Measurements from ENCODE around the gene TLNRD1.

The TLNRD1 gene

DNA sequence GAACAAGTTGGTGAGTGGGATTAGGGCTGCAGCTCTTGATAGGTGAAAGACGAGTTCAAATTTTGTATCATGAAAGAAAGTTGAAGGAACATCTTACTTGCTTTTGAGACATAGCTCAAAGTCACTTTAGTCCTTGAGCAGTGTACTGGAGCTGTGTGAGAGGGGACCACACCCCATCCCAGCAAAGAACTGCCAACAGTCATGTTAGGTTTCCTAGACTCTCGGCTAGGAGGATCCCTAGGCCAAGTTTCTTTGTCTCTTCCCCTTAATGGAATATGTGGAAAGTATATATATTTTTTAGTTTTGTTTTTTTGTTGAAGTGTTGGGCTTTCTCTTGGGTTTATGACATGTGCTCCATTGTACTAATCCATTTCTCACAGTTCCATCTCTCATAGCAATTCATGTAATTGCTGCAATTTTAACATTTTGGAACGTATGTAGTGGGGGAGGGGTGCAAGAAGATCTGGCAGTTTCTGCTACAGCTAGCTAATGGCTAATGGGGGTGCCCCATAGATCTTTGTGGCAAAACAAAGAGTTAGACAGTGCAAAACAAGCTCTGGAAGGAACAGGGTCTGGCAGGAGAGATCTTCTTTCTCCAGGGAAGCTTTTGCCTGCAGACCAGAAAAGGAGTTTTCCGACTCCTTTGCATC is 25.1 kb downstream of the TLNRD1 start:
- DNase-seq (ENCODE audit: low read depth in 2 of 3, low spot score in 2 of 3), result no peak

DNA sequence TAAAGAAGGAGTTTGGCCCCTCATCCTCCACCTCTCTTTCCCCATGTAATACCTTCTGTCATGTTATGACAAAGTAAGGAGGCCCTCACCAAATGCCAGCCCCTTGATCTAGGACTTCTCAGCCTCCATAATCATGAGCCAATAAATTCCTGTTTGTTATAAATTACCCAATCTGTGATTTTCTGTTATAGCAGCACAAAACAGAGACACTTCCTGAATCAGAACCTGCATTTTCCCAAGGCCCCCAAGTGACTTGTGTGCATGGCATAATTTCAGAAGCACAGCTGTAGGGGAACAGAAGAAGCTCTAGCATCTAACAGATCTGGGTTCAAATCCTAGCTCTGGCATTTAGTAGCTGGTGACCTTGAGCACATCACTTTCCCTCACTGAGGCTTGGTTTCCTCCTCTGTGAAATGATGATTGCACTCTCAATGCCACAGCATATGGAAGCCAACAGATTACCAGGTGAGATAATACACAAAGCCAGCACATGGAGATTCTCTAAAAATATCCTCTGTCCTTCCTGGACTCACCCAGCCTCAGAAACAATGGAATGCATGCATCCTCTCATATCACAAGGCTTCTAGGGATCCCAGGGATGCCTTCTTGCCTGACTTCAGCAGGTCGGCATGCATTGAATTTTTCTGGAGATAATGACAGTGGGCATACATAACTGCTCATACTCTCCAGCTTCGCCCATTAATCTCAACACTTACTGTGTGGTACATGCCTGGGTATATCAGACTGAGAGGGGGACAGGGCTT is 26.3 kb downstream of the TLNRD1 start:
- DNase-seq (ENCODE audit: low read depth in 2 of 3, low spot score in 2 of 3), result no peak

DNA sequence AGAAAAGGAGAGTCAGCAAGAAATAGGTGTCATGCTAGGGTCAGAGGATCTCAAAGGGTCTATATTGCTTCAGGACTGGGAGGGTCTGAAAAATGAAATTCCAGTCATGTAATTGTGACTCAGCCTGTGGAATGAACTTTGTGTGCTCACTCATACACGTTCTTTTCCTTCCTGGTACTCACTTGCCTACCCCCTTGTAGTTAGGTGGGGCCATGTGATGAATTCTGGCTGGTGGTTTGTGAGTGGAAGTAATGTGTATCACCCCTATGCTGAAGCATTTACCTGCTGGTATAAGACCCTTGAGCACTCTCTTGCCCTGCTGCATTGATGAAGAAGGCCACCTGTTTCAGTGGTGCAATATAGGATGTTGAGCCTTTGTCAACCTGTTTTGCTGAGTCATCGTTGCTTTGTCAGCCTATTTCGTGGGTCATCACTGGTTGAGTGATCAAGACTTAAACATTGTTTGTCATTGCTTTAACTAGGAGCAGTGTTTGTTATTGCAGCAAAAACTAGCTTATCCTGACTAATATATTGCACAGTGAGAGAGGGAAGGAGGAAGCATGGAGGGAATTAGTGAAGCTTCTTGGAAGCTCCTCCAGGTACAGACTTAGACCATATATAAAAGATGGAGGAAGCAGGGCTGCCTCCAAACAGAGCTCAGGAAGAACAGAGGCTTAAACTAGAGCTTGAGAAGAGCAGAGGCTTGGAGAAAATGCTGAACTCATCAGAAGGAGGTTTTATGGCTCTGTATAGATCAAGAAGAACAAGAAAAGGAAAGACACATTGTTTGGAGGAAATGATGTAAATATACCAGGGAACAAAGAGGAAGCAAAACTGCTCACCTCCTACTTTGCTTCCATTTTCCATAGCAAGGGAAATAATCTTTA is 28.9 kb downstream of the TLNRD1 start:
- DNase-seq (ENCODE audit: low read depth in 2 of 3, low spot score in 2 of 3), result no peak

DNA sequence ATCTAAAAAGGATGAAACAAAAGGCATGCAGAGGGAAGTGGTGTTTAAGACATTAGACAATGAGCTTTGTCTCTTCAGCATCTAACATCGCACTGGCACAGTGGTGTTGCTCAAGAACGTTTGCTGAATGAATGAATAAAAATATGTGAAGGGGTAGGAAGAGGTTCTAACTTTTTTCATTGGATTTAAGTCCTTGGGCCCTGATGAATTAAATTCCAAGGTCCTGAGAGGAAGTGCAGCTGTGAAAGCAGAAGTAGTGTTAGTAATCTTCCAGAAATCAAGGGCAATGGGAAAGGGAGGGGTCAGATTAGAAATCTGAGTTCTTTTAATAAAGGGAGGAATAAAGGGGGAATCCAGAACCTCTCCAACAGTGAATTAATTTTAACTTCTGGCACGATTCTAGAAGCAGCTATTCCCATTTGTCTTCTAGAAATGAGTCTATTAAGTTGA is 29.6 kb downstream of the TLNRD1 start:
- DNase-seq (ENCODE audit: low read depth in 2 of 3, low spot score in 2 of 3), result no peak

DNA sequence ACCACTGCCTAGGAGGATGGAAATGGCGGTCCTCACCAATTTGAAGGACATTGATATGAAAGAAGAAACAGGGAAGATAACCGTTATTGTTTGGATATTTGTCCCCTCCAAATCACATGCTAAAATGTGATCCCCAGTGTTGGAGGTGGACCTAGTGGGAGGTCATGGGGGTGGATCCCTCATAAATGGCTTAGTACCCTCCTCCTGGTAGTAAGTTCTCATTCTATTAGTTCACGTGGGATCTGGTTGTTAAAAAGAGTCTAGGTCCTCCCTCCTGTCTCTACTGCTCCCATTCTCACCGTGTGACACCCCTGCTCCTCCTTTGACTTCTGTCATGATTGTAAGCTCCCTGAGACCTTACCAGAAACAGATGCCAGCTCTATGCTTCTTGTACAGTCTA is 30.5 kb downstream of the TLNRD1 start:
- no peak for DNase-seq (ENCODE audit: low read depth in 2 of 3, low spot score in 2 of 3)

- DNase-seq (ENCODE audit: low read depth in 2 of 3, low spot score in 2 of 3), result no peak
These were observed 31.6 kb downstream of the TLNRD1 start for GRCh38 chr15:81032355-81032754.

GRCh38 chr15:81032818-81033217 is 32.1 kb downstream of the TLNRD1 start:
- DNase-seq (ENCODE audit: low read depth in 2 of 3, low spot score in 2 of 3), result no peak

DNA sequence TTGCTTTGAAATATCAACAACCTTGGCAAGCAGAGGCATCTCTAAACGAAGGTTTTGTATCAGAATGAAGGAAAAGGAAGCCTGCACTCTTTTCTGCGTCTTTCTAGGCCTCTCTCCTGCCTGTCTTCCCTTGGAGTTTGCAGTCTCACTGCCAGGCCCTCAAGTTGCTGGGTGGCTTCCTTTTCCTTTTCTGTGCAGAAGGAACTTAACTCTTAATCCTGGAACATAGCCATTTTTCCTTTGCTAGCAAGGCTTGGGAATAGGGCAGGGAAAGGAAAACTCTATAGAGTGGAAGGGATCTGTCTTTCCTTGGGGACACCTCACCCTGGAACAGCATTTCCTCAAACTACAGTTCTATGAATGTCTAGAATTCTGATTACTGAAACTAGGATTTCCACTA is 32.8 kb downstream of the TLNRD1 start:
- no peak for DNase-seq (ENCODE audit: low read depth in 2 of 3, low spot score in 2 of 3)

GRCh38 chr15:81037952-81038743 is 37.4 kb downstream of the TLNRD1 start:
- no peak for DNase-seq (ENCODE audit: low read depth in 2 of 3, low spot score in 2 of 3)

- DNase-seq (ENCODE audit: low read depth in 2 of 3, low spot score in 2 of 3), result no peak
These were observed 38.4 kb downstream of the TLNRD1 start for GRCh38 chr15:81038975-81039607.

GRCh38 chr15:81040757-81041156 is 40.0 kb downstream of the TLNRD1 start:
- DNase-seq (ENCODE audit: low read depth in 2 of 3, low spot score in 2 of 3), result no peak

GRCh38 chr15:81043281-81043934 is 42.7 kb downstream of the TLNRD1 start:
- no peak for DNase-seq (ENCODE audit: low read depth in 2 of 3, low spot score in 2 of 3)

- no peak for DNase-seq (ENCODE audit: low read depth in 2 of 3, low spot score in 2 of 3)
These were observed 43.3 kb downstream of the TLNRD1 start for GRCh38 chr15:81043935-81044575.

DNA sequence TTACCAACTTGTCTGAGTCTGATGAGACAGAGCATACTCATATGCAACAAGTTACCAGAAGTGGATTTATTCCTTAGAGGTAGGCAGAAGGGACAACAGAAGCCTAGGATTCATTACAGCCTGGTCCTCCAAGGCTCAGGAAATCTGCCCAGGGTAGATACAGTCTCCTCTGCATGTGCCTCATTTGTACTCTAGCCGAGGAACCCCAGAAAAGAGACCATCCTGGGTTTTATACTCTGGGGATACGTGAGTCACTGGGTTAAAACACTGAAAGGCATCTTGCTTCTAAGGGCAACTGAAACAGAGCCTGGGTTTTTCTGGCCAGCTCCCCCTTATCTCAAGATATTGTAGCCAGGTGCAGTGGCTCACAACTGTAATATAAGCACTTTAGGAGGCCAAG is 45.6 kb downstream of the TLNRD1 start:
- DNase-seq (ENCODE audit: low read depth in 2 of 3, low spot score in 2 of 3), result no peak

- DNase-seq (ENCODE audit: low read depth in 2 of 3, low spot score in 2 of 3), result no peak
These were observed 47.2 kb downstream of the TLNRD1 start for GRCh38 chr15:81047928-81048327.

- DNase-seq (ENCODE audit: low read depth in 2 of 3, low spot score in 2 of 3), result no peak
These were observed 49.1 kb downstream of the TLNRD1 start for GRCh38 chr15:81049835-81050234.

DNA sequence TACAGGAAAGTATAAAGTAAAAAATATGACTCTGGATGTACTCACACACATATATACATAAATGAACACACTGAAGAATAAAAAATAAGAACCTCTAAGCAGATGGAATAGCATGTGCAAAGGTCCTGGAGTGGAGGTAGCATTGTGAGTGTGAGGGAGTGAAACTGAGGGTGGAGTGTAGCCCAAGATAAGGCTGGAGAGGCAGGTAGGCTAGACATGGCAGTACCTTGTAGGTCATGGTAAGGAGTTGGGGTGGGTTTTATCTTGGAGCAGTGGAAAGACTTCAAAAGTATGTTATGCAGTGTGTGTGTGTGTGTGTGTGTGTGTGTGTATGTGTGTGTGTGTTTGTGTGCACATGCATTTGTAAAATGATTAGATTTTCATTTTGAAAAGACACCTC is 49.5 kb downstream of the TLNRD1 start:
- no peak for DNase-seq (ENCODE audit: low read depth in 2 of 3, low spot score in 2 of 3)

DNA sequence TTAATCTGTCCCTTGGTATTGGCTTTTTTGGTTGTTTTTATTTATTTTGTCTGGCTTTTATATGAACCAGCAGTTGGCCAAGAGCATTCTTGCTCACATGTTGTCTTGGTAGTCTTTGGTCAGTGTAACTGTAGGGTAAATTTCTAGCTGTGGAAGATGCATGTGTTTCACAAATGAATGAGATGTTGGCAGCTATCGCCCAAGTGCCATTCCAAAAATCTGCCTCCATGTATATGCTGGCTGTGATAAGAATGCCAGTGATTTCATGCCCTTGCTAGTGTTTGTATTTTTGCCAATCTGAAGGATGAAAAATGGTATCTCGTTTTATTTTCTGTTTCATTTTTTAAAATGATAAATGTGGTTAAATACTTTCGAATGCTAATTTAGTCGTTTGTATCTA is 50.1 kb downstream of the TLNRD1 start:
- DNase-seq (ENCODE audit: low read depth in 2 of 3, low spot score in 2 of 3), result no peak

DNA sequence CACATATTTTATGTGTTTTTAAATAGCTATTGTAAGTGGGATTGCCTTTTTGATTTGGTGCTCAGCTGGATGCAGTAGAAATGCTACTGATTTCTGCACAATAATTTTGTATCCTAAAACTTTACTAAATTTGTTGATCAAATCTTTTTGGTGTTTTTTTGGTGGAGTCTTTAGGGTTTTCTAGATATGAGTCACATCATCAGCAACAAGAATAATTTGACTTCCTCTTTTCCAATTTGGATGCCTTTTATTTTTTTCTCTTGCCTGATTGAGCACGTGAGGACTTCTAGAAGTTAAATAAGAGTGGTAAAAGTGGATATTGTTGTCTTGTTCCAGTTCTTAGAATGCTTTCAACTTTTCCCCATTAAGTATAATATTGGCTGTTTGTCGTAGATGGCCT is 51.3 kb downstream of the TLNRD1 start:
- DNase-seq (ENCODE audit: low read depth in 2 of 3, low spot score in 2 of 3), result no peak

GRCh38 chr15:81053621-81054020 is 52.9 kb downstream of the TLNRD1 start:
- DNase-seq (ENCODE audit: low read depth in 2 of 3, low spot score in 2 of 3), result no peak

All from activated CD8-positive, alpha-beta memory T cell treated with anti-CD3 and anti-CD28 coated beads for 48 hours (primary cell).